HG02884 (cell line): ENCODE data around the gene FRRS1.

Experiments used
- ATAC-seq: cut with Tn5 transposase; IDR thresholded peaks from one replicate; pipeline ENCODE4 v1.9.1; 2021; ENCODE audit warnings: mild to moderate bottlenecking, moderate library complexity; ENCODE audit not compliant: unreplicated experiment

FRRS1 gene

GRCh38 chr1:99735852-99736251 is 30.6 kb downstream of the FRRS1 start:
- no peak for ATAC-seq

GRCh38 chr1:99731384-99731783 is 35.1 kb downstream of the FRRS1 start:
- ATAC-seq: peak; percentile 60

GRCh38 chr1:99728494-99729235 is 37.8 kb downstream of the FRRS1 start:
- no peak for ATAC-seq

- ATAC-seq: no peak
Observed at GRCh38 chr1:99727575-99728185, 38.8 kb downstream of the FRRS1 start.

GRCh38 chr1:99726818-99727217 is 39.6 kb downstream of the FRRS1 start:
- ATAC-seq: no peak

- ATAC-seq: no peak
Observed at GRCh38 chr1:99726407-99726806, 40.0 kb downstream of the FRRS1 start.

GRCh38 chr1:99725996-99726395 is 40.4 kb downstream of the FRRS1 start:
- no peak for ATAC-seq

DNA sequence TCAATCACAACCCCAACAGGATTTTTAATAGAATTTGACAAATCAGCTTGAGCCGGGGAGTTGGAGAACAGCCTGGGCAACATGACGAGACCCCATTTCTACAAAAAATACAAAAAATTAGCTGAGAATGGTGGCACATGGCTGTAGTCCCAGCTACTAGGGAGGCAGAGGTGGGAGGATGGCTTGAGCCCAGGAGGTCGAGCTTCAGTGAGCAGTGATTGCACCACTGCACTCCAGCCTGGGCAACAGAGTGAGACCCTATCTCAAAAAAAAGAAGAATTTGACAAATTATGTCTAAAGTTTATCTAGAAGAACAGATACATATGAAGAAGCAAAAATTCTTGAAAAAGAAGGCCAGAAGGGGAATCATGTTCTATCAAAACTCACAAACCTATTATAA is 43.2 kb downstream of the FRRS1 start:
- no peak for ATAC-seq

- no peak for ATAC-seq
Observed at GRCh38 chr1:99717005-99717404, 49.4 kb downstream of the FRRS1 start.

DNA sequence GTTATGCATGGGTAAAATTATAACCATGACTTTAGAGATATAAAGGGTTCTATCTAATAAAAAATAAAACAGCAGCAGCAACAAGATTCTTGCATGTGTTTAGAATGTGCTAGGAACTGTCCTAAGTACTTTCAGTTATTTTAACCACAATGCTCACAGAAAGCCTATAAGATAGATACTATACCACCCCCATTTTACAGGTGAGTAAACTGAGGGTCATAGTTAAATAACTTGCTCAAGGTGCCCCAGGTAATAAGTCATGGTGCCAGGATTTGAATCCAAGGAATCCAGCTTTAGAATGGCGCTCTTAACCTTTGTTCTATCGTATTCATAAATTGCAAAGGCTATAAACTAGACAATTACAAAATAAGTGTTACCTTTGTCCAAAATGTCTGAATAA is 53.4 kb downstream of the FRRS1 start:
- ATAC-seq: no peak

DNA sequence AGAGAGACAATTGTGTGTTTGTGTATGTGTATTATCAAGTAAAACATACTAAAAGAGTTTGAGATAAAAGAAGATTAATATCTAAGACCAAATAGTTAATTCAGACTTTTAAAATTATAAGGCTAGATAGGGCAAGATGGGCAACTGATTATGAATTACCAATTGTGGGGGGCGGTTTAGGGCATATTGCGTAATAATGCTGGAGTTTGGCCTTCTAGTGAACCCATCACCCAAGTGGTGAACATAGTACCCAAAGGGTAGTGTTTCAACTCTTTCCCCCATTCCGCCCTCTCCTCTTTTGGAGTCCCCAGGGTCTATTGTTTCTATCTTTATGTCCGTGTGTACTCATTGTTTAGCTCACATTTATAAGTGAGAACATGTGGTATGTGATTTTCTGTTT is 55.4 kb downstream of the FRRS1 start:
- no peak for ATAC-seq

DNA sequence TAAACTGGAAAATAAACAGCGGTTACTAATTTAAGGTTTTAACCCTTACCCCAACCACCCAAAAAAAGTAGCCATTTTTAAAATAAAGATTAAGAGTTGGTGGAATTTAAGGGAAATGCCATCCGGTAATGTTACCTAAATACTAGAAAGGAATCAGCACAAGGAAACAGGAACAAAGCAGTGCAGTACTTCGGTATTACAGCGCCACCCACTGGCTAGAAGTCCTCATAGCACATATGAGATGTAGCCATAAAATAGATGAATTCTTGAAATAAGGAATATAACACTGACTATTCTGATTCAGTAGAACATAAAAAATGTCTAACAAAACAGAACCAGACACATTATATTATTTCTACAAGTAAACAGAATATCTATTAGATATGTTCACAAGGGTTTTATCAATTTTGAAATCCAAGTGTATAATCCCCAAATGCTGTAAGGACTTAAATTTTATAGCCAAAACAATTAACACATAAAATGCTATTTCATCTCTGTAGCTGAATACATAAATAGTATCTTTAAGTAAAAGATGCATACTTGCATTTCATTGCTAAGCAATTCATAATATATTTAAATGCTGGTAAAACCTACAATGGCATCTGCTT is 58.8 kb downstream of the FRRS1 start:
- ATAC-seq: peak; percentile 78

GRCh38 chr1:99705385-99705784 is 61.0 kb downstream of the FRRS1 start:
- no peak for ATAC-seq

DNA sequence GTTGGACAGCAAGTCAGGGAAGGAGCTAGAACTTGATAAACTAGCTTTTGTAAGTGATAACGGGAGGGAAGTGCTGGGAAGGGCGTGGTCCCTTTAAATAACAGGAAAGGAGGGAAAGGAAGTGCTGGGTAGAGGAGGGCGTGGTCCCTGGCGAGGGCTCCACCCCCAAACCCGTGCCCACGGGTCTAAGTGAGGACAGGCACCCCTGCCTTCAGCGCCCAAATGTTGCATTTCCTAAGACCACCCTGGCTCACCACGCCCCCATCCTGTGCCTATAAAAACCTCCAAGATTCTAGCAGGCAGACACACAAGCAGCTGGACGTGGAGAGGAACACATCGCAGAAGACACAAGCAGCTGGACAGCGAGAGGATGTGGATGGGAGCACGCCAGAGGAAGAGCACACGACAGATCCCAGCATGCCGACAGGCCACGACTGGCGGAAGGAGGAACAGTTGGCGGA is 62.0 kb downstream of the FRRS1 start:
- ATAC-seq: no peak

DNA sequence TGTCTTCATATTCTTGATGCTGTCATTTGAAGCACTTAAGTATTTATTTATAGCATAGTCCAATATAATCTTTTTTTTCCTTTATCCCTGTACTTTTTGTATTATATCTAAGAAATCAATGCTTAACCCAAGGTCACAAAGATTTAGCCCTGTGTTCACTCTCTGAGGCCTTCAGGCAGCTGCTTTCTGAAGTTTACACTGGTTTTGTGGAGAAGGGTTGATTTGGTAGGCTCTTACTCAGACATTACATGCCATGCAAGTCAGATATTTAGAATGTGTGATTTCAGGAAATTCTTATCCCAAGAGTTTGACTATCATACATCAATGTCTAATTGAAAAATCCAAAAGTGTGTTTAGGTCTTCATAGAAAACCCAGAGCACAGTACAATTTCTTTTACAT is 64.2 kb downstream of the FRRS1 start:
- ATAC-seq: no peak

DNA sequence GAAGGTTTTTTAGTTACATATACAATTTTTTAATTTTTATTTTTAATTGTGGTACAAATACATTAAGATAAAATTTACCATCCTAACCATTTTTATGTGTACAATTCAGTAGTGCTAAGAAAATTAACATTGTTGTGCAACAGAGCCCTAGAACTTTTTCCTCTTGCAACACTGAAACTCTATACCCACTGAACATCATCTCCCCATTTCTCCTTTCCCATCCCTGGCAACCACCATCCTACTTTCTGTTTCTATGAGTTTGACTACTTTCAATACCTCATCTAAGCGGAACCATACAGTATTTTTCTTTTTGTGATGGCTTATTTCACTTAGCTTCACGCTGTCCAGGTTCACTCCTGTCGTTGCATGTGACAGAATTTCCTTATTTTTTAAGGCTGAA is 66.4 kb downstream of the FRRS1 start:
- no peak for ATAC-seq

- no peak for ATAC-seq
Observed at GRCh38 chr1:99697580-99697979, 68.9 kb downstream of the FRRS1 start.

DNA sequence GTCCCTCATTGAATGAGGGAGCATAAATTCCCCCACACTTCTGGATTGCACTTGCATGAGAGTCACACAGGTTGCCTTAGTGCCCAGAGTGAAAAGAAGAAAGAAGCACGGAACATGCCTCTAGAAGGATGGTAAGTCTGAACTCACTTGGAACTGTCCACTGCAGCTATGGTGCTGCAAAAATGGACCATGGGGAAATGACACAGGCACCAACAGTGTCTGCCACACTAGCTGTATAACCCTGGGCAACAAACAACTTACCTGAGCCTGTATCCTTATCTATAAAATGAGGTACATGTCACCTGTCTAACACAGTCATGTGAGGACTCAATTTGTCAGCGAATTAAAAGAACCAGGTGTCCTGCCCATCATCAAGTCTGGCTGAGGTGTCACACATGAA is 69.8 kb downstream of the FRRS1 start:
- no peak for ATAC-seq

GRCh38 chr1:99691175-99691574 is 75.3 kb downstream of the FRRS1 start:
- no peak for ATAC-seq

- ATAC-seq: peak; percentile 98
Observed at GRCh38 chr1:99685516-99686180, 80.8 kb downstream of the FRRS1 start.

DNA sequence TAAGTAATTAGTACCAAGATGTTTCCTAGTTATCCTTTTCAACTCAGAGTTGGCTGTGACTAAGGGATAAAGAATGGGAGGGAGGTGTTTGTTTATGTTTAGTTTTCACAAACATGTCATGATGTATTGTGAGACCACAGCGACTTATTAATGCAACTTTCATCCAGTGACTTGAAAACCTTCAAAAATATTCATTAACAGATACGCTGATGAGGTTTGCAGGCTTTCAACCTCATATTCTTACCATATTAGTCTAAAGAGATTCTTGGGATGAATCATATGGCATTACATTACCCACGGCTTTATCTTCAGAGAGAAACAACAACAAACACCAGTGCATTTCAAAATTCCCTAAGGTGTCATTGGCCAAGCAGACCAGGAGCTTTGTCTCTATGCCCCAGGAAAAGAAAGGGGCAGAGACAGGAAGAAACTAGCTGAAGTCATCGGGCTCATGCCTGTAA is 84.1 kb downstream of the FRRS1 start:
- no peak for ATAC-seq

DNA sequence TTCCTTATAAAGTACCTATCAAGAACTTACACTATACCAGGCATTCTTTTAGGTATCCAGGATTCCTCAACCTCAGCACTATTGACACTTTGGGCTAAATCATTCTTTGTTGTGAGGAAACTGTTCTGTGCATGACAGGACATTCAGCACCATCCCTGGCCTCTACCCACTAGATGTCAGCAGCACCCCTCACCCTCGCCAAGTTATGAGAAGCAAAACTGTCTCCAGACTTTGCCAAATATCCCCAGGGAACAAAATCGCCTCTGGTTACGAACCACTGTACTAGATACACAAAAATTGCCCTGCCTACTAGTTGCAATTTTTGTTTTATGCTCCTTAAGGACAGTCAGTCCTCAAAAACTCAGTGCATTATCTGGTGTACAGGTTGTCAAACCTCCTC is 84.9 kb downstream of the FRRS1 start:
- no peak for ATAC-seq
